Astrocyte of the hippocampus (primary cell): Measurements from ENCODE around the gene GNG7.
A peak's percentile ranks its signal among the peaks of the same experiment; 100 is the strongest.
"Not testable (repeated sequence)": the region's sequence is repeated elsewhere in the genome, so short reads cannot be mapped to it uniquely, and the experiment has no call there.

Experiments
- DNase-seq: peaks from one replicate; pipeline ENCODE4 v3.0.0; 2011; ENCODE audit warnings: low read depth, low spot score

The GNG7 gene

GRCh38 chr19:2534423-2535013 is 168.0 kb downstream of the GNG7 start:
- no peak for DNase-seq

- no peak for DNase-seq
Observed at GRCh38 chr19:2533686-2534422, 168.6 kb downstream of the GNG7 start.

GRCh38 chr19:2533072-2533425 is 169.4 kb downstream of the GNG7 start:
- DNase-seq = no peak

- peak; percentile 63 for DNase-seq
Observed at GRCh38 chr19:2532252-2533071, 170.0 kb downstream of the GNG7 start.

- DNase-seq = not testable (repeated sequence)
Observed at GRCh38 chr19:2529942-2530341, 172.6 kb downstream of the GNG7 start.

GRCh38 chr19:2529473-2529918 is 173.0 kb downstream of the GNG7 start:
- DNase-seq = no peak

- no peak for DNase-seq
Observed at GRCh38 chr19:2528675-2529101, 173.8 kb downstream of the GNG7 start.

- DNase-seq = no peak
Observed at GRCh38 chr19:2527686-2528085, 174.8 kb downstream of the GNG7 start.

GRCh38 chr19:2527171-2527570 is 175.3 kb downstream of the GNG7 start:
- no peak for DNase-seq

GRCh38 chr19:2524840-2525723 is 177.4 kb downstream of the GNG7 start:
- peak; percentile 85 for DNase-seq

- no peak for DNase-seq
Observed at GRCh38 chr19:2524361-2524839, 178.1 kb downstream of the GNG7 start.

- peak; percentile 97 for DNase-seq
Observed at GRCh38 chr19:2523630-2524311, 178.7 kb downstream of the GNG7 start.

GRCh38 chr19:2519482-2519881 is 183.0 kb downstream of the GNG7 start:
- no peak for DNase-seq

GRCh38 chr19:2518856-2519255 is 183.6 kb downstream of the GNG7 start:
- DNase-seq = not testable (repeated sequence)

GRCh38 chr19:2517881-2518601 is 184.5 kb downstream of the GNG7 start:
- peak; percentile 97 for DNase-seq

GRCh38 chr19:2516727-2517126 is 185.8 kb downstream of the GNG7 start:
- DNase-seq = no peak

GRCh38 chr19:2514981-2515518 is 187.4 kb downstream of the GNG7 start:
- no peak for DNase-seq

- DNase-seq = no peak
Observed at GRCh38 chr19:2512523-2513431, 189.7 kb downstream of the GNG7 start.

GRCh38 chr19:2511991-2512390 is 190.5 kb downstream of the GNG7 start:
- DNase-seq = no peak
